Cerebellar cortex (tissue), 1 donor: ENCODE results near the gene MLLT6.

Source experiments
- DNase-seq: peaks from one replicate; pipeline ENCODE4 v3.0.0-alpha.2; 2015; ENCODE audit warnings: low spot score

The MLLT6 gene

DNA sequence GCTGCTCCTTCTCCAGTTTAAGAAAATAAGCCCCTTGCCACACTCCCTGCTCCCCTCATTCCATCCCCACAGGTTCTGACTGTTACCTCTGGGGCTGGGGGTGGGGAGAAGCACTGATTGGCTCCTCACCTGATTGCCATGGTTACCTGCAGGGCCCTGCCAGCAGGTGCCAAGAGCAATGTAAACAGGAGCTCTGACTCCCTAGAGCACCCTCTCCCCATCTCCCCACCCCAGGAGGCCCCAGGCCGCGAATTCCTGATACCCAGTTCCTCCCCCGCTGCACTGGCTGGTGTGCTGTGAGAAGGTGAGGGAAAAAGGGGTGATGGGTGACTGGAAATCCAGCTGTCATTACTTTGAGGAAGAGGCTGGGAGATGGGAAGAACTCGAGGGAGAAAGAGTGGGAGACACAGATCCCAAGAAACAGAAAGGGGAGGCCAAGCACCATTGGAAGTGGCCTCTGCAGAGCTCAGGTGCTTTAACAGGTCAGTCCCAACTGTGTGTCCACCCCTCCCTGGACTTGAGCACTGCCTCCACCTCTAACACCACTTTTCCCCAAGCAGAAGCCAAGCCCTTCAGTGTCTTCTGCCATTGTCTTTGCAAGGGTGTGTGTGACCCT, 38.6 kb downstream of the MLLT6 start:
- DNase-seq = no peak

DNA sequence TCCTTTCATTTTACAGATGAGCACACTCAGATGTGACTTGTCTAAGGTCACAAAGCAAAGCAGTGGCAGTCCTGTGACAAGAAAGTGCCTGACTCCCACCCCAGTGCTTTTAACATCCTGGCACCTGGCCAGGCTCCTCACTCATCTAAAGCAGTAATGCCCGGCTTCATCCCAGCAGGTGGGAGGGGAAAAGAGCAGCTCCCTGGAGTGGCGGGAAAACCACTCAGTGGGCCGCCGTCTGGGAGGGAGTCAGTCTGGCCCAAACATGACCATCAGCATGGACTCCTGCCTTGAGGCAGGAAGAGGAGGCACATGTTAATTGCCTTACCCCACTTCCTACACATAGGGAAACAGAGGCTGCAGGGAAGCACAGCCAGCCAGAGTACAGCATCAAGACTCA, 40.5 kb downstream of the MLLT6 start:
- DNase-seq = no peak

DNA sequence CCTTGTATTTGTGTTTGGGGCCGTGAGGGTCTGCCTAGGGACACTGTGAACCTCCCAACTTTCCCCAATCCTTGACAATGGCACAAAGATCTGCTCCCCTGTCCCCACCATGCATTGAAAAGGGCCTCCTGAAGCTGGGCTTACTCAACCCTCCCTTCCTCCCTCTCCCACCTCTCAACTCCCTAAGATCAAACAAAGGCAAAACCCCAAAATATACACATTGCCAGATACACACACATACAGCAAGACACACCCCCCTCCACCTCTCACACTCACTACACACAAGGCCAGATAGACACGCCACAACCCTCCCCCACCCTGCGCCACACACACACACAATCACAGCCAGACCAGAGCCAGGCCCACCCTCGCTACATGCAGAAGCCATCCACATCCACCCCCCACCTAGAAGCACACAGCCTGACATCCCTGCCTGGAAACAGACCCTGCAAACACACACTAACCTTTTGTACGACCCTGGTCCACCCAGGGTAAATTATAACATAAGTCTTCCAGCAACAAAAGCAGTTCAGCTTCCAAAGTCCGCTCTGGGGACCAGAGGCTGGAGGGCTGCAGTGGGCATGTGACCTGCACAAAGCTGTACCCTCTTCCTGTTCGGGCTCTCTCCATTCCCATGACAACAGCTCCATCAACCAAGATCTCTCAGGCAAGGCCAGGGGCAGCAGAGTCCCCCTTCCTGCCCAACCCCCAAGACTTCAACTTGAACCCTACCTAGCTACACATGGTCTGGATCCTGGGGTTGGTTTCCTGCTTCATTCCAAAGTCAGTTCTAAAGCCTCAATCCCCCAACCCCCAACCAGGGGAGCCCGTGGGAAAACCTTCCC, 41.2 kb downstream of the MLLT6 start:
- no peak for DNase-seq

DNA sequence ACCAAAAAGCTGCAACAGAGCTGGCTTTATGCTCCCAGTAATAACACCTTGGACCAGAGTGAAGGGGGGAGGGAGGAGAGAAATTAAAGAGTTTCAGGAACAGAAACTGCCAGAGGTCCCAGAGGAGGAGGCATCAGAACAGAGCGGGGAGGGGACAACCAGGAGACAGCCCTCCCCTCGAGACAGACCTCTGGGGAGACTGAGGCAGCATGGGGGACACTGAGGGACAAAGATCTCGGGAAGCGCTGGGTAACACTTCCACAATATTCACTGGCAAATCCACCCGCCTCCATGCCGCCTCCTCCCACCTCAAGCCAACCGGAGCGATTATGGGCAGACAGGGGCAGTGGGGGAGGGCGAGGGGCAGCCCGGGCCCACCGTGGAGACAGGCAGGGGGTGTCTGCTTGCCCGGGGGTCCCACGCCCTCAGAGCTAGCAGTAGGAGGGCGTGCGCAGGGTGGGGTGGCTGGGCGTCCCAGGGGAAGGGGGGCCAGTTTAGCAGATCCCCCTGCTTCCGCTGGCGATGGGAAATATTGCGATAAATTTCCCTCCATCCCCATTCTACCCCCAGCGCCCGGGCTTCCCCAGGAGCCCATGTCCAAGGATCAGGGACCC, 41.9 kb downstream of the MLLT6 start:
- DNase-seq = no peak

DNA sequence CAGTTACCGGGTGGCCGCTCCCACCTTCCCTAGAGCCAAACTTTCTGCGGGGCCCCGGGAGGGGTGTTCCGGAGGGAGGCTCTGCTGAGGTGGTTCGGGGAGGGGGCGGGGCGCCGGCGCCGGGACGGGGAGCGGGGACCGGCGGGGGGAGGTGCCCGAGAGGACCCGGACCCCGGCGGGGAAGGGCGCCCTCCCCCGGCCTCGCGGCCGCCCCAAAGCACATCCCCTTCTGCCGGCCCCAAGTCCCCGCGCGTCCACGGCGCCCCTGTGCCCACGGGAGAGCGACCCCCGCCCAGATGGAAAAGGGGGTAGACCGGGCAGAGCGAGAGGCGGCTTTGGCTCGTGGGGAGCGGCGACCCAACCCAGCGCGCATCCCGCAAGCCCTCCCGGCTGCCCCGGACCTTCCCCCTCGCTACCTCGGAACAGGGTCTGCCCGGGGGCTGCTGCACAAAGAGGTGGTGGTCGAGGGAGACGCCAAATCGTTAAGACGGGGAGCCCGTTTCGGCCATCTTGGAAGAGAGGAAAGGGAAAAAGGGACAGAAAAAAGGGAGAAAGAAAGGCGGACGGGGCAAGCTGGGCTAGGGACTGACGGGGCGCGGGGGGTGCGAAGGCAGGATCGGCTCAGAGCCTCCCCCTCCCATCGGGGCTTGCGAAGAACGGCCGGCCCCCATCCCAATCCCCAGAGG, 42.5 kb downstream of the MLLT6 start:
- DNase-seq = no peak

DNA sequence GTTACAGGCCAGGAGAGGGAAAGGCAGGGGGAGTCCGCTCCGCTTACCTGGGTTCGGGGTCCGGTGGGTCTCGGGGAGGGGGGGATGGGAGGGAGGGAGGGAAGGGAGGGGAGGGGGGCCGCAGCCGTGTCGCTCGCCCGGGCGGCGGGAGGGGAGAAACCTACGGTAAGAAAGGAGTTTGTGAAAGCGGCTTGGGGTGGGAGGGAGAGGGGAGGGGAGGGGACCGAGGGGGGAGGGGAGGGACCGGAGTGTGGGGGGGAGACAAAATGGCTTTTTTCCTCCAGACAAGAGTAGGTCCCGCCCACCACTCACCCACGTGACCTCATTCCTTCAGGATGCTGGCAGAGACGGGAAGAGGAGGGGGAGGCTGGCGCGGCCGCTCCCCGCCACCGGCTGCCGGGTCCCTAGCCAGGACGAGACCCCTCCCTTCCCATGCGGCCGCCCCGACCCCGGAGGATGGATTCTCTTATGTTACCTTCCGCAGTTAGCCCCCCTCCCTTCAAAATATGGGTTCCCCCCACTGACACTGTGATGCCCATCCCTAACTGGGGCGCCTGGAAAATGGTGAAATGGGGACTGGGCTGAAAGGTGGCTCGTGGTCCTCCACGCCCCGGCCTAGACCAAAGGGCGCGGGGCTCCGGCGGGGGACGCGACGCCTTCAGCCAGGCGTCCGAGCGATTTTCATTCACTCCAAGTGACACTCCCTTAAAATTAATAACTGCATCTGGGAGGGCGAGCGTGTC, 43.2 kb downstream of the MLLT6 start, which contains the start of gene PCGF2:
TSS of gene PCGF2 (minus strand) at position 188 of the 743 bp plus-strand sequence. CDS start 7,934 bp downstream, outside the sequence.
- peak; percentile 95 for DNase-seq

DNA sequence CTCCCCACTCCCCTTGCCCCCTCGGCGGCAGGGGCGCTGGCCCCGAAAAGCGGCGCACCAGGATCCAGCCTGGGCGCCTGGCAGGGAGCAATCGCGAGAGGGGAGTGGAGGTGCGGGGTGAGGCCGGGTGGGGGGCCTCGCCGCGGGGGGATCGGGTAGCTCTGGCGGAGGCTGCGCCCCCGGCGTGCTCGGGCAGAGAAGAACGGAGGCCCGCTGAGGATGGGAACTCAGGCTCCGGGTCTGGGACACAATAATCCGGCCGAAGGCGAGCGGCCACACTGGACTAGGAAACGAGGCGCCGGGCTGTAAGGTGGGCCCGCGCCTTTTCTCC, 43.8 kb downstream of the MLLT6 start:
- no peak for DNase-seq

DNA sequence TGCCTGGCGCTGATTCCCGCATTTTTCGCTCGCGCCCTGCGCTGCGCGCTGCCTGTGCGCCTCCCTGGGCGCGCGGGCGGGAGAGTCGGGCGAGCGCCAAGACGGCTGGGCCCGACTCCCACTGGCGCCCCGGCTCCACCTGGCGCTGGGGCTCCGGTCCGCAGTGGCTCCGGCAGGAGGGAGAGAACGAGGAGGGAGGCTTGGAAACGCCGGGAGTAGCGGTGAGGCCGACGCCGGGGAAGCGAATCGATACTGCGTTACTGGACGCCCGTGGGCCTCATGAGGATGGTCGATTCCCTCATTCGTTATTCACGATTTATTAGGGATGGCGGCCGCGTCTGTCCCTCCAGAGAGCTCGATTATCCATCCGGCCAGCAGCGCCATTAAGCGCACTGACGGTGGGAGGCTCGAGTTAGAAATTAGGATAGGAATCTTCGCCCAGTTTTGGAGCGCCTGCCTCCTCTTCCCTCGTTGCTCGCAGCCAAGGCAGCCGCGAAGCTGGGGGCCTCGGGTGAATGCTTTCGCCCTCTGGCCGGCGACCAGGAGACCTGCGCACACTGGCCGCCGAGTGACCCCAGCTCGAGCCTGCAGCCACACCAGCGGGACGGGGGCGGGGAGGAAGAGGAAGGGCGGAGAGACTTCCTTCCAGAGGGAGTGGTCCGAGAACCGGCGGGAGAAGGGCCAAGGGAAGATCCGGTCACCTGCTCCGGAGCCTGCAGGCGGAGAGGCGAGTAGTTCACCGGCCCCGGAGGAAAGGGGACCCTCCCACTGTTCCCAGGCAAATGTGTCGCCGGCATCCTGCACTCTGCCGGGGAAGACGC, 44.4 kb downstream of the MLLT6 start:
- peak; percentile 89 for DNase-seq

DNA sequence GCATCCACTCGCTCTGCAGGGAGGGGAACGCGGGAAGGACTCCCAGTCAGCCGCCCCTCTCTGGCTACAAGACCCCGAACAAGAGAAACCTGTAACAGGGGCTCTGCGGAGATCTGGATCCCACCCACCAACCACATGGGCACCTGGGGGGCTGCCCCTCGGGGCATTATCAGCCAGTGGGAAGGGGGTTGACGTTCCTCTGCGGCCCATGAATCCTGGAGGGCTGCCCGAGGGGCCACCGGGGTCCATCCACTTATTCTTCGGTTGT, 44.9 kb downstream of the MLLT6 start:
- DNase-seq = no peak

DNA sequence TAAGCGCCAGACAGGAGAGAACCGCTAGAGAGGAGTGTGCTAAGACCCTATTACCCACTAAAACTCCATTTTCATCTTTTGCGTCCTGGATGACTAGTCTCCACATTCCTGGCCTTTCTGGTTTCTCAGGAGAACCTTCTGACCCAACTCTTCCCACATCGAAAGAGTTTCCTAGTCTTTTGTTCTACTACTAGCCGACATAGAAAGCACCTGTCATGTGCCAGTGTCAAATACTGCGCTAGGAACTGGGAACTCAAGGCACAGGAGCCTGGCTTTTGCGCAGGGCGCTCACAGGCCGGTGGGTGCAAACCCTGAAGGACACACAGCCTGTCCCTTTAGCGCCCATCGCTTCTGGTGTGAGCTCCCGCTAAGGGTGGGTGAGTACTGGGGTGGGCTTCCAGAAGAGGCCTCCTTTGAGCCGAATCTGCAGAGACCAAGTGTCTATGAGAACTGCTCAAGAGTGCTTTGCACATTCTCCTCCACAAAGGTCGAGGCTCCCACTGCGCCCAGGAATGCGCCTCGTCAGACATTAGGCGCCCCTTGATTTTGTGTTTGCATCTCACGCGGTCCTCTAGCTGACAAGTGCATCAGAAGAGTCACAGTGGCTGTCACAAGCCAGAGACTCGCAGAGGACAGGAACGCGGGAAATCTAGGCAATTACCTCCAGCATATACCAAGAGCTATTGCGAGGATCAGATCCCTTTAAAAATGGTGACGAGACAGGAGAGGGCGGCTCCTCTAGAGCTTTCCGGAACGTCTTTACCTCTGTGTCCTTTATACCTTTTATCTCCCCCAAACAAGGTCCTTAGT, 45.4 kb downstream of the MLLT6 start:
- peak; percentile 80 for DNase-seq

DNA sequence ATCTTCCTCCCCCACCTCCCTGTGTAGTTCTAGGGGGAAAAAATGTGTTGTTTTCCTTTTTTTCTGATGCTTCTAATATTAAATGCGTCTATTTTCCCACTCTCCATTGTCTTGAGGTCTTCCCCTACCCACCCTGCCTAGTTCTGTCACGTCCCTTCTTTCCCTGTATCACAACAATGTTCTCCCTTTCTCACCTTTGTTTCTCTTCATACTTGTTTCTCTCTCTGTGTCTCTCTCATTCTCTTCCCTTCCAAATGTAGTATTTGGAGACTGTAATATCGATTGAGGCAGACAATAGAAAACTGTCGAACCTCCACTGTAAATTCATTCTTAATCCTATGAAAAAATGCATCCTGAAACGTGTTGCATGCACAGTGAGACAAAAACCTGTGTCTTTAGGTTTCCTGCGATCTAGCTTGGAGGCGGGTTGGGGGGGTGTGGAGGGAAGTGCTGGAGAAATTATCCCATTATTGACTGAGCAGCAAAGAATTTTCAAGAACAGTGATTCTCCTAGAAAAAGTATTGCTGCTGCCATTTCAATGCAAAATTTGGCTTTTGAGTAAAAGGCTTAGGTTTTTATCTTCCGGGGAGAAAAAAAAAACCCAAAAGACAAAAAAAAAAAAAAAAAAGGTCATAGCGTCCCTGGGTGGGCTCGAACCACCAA, 46.2 kb downstream of the MLLT6 start:
- peak; percentile 65 for DNase-seq

DNA sequence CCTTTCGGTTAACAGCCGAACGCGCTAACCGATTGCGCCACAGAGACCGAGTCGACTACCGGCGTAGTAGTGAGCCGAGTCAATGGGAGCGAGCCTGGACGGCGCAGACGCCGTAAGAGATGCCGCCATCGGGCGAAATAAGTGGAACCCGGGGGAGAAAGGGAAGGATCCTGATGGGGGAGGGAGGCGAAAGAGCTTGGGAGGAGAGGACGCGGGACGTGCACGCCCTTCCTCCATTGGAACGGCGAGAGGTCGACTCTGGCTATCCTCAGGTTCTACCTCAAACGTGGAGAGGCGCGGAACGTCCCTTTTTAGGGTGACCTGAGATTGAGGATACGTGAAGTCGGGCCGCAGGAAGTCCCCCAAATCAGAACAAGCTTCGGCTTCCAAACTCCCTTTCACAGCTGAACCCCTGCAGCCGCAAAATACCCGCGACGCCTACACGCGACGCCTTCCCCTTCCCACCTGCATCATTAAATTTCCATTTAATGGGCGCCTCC, 46.8 kb downstream of the MLLT6 start:
- peak; percentile 90 for DNase-seq

DNA sequence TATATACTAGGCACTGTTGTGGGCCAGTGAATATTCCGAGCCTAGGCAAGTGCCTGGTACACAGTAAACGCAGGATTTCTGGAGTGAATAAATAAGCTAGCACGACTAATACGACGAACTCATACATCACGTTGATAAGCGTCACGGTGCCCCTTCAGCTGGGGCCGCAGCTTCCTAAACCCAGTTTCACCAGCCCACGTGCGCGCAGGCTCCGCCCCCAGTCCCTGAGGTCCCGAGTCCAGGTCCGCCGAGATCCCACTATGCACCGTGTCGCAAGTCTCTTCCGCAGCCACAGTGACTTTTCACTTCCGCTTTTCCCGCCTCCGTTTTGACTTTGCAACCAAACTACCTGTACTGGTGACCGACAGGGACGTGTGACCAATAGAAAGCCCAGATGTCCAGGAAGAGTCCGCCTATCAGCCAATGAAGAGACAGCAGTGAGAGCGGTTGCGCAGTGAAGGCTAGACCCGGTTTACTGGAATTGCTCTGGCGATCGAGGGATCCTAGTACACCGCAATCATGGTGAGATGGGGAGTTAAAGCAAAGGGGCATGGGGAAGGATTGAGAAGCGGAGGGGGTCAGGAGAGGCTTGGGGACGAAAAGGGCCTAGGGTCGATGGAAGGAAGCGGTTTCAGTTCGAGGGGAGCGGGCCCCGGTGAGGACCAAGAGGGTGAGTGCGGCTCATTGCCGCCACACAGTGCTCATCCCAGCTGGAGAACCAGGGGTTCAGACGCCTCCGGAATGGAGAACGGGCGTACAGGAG, 47.4 kb downstream of the MLLT6 start, which contains the start of gene PSMB3:
TSS of gene PSMB3 (plus strand) at position 434 of the 763 bp plus-strand sequence. CDS start at position 520, 86 bp downstream.
- DNase-seq = peak; percentile 100

DNA sequence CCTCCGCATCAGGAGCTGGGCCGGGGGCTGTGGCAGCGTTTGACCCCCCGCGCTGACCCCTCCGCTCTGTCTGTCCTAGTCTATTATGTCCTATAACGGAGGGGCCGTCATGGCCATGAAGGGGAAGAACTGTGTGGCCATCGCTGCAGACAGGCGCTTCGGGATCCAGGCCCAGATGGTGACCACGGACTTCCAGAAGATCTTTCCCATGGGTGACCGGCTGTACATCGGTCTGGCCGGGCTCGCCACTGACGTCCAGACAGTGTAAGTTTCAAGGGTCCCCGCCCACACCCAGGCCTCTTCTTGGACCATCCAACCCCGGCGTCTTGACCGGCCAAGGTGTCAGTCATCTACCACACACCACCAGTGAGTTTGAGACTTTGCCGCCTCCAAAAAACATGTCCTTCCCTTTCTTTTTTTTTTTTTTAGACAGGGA, 48.0 kb downstream of the MLLT6 start:
- DNase-seq = no peak

DNA sequence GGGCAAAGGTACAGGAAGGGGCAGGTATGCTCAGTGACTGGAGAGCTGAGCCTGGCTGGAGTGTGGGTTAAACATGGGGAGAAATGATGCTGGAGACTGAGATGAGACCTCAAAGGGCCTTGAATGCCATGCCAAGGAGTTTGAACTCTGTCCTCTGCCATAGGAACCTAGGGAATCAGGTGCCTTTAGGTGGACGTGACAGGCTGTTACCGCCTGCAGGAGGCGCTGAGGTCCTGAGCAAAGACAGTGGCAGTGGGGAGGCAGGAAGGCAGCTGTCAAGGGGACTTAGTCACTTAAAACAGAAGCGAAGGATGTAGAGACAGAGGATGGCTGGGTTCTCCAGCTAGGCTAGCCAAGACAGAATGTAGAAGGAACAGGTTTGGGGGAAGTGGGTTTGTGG, 56.5 kb downstream of the MLLT6 start:
- DNase-seq = peak; percentile 61

DNA sequence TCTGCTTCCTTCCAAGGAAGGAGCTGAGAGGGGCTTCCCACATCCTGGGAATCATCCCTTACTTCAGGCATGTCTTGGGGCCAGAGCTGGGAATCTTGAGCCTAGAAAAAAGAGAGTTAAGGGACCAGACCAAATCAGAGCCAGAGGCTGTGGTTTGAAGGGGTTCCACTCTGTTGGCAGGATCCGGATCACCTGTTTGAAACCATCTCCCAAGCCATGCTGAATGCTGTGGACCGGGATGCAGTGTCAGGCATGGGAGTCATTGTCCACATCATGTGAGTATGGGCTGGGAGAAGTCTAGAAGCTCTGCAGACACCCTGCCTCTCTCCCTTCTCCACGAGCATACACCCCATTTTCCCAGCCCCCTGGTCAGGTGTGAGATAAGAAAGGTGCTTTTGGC, 57.2 kb downstream of the MLLT6 start:
- no peak for DNase-seq

DNA sequence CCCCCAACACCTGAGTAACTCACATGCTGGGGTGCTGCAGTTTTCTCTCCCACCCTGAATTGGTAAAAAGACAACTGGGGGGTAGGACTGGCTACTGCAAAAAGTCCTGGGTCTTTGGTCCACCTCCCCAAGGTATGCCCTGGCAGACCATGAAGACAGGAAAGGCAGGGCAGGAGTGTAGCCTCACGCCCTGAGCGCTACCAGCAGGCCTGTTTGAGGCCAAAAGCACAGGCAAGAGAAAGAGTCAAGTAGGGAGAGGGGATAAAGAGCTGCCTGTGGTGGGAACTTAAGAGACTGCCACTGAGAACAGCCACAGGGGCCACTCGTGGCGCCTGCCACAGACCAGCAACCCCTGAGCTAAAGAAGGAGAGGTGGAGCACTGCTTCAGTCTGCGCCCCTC, 61.3 kb downstream of the MLLT6 start:
- no peak for DNase-seq

DNA sequence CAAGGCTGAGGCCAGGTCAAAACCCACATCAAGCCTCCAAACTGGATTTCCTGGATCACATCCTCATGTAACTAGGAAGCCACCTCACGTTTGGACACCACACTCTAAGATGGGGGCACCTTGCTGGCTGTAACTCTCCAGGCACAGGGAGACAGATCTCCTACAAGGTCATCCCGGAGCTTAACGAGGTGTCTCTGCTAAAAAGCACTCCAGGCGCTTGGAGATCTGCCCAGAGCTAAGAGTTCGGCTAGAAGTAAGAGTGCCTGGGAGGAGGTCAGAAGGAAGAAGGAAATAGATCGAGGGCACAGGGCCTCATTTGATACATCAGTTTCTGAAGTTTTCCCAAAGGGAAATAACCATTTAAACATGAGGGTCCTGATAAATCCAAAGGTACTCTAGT, 63.3 kb downstream of the MLLT6 start:
- no peak for DNase-seq

DNA sequence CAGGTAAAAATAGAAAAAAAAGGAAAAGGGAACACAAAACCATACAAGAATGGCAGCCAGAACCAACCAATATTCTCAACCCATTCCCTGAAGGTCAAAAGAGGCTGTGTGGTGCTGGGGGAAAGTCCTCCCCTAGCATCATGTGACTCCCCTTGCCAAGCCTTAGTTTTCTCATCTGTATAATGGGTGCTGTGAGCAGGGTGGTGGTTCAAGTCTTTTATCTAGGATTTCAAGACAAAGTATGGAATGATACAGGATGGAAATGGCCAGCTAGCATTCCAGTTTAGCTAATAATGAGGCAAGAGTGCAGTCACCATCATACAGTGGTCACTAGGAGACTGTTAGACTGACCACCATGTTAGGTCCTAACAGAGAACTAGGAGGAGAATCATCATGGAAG, 68.2 kb downstream of the MLLT6 start:
- no peak for DNase-seq
